Testis (tissue), 3 donors: ENCODE measurements around the gene NFIB. TPM values are rescaled to one million over a fixed set of nuclear protein-coding genes. Genes with fewer than 3 reads are reported as not detected.

Experiments used
- DNase-seq: peaks from one replicate; pipeline ENCODE4 v3.0.0-alpha.2; 2019
- H3K27ac ChIP-seq, 2 donors: fragments of 200-600 bp; sonication (generic); one replicate each; pipeline ENCODE4 v1.5.1; 2019
- H3K27me3 ChIP-seq: fragments of 200-600 bp; sonication (generic); one replicate; pipeline ENCODE4 v1.5.1; 2019
- H3K36me3 ChIP-seq: fragments of 200-600 bp; sonication (generic); one replicate; pipeline ENCODE4 v1.5.1; 2017; ENCODE audit warnings: low read depth; ENCODE audit errors: missing control alignments
- H3K4me1 ChIP-seq: fragments of 200-600 bp; sonication (generic); one replicate; pipeline ENCODE4 v1.5.1; 2019
- H3K4me3 ChIP-seq, 2 donors: fragments of 200-600 bp; sonication (generic); one replicate each; pipeline ENCODE4 v1.5.1; 2017 to 2019
- H3K9me3 ChIP-seq: fragments of 200-600 bp; sonication (generic); one replicate; pipeline ENCODE4 v1.5.1; 2017
- CTCF ChIP-seq, 3 experiments: fragments of 450-650 bp in 2 of 3; fragments of 200-600 bp in 1 of 3; sonication (generic) in 1 of 3; IDR thresholded peaks; one replicate each; pipeline ENCODE4 v1.5.1; 2016 to 2019; ENCODE audit warnings: antibody characterized with exemption in 3 of 3, mild to moderate bottlenecking in 2 of 3, moderate library complexity in 1 of 3
- POLR2A ChIP-seq: fragments of 450-650 bp; IDR thresholded peaks from one replicate; pipeline ENCODE4 v1.6.1; 2017; ENCODE audit warnings: antibody characterized with exemption, mild to moderate bottlenecking, moderate library complexity
- WGBS, 2 donors: methylation state at CpG; one replicate each; pipeline ENCODE4 v1.1.5; 2018; 5-methylcytosine and 5-hydroxymethylcytosine counted together
- intact Hi-C: fragments of 100-400 bp; cut with DNase I; formaldehyde crosslinking; loops from one replicate; pipeline ENCODE4 v1.15.1; 2023; ENCODE audit warnings: low total_unique reads
- polyA plus RNA-seq: library from polyadenylated mRNA; stranded (reverse); fragments of 350-450 nt; fragmentation: Illumina TruSeq; extraction: RNeasy Lipid Tissue Mini Kit (QIAGEN cat#74804); gene quantifications from one replicate; pipeline ENCODE4 v1.2.3, GENCODE V29; 2014; ENCODE audit warnings: low read depth, low replicate concordance; ENCODE audit not compliant: insufficient read depth
- total RNA-seq, 2 donors: library from RNA; depleted of rRNA; stranded (reverse); fragments of >200 nt; gene quantifications; one replicate each; pipeline ENCODE4 v1.2.3, GENCODE V29; 2016

The NFIB gene
- total and polyA plus RNA-seq, 3 donors from 2014 or later = 8.4 to 34.7 (median 23.1) TPM

DNA sequence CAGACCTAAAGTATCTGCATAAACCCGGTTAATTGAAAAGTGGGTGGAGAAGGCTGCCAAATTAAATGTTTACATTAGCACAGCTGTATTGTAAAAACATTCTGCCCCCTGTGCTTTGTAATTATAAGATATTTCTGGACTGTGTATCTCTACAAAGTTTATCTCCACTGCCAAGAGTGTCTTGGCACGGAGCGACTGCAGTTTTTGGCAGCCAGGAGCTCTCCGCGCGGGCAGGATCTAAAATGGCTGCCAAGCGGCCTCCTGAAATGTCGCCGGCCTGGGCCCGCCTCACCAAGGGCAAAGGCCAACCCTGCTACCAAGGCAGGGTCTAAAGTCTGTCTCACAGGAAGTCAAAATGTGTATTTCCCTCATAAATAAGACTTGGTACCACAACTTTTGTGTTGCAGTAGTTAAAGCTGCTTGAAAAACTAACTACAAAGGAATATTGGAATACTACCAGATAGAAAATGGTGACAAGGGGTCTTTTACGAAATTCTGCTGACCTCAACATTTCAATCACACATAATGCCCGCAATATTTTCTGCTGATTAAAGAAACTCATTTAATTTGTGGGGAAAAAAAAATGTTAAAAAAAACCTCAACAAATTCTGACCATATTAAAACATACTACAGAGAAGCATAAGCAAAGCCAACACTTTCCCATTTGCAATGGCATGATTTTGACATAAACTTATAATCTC lies 110.4 kb downstream of the NFIB start:
- H3K9me3 ChIP-seq = no peaks in the 10 kb centered on the region
- H3K27ac ChIP-seq = peak overlapping the region in 1 of 2 donors; percentile 55
- H3K27me3 ChIP-seq = no peaks in the 10 kb centered on the region
- no peaks in the 10 kb centered on the region for H3K36me3 ChIP-seq
- TF ChIP-seq POLR2A = no peak
- TF ChIP-seq CTCF (IDR thresholded peaks at IDR 0.05) = no peak
- DNase-seq = peak; percentile 59
- H3K4me3 ChIP-seq = peak overlapping the region in 1 of 2 donors; percentile 2
- WGBS, 2 donors = 18 to 30% methylated on average over 4 to 12 of the region's 12 CpGs
- H3K4me1 ChIP-seq = peaks cover under 1% of the 10 kb centered on the region
- intact Hi-C loops = no loop called here

GRCh38 chr9:14198841-14199455 lies 115.0 kb downstream of the NFIB start:
- H3K27ac ChIP-seq = no peak overlapping the region
- peaks cover 3% of the 10 kb centered on the region for H3K4me1 ChIP-seq
- DNase-seq = peak; percentile 73
- H3K9me3 ChIP-seq = no peaks in the 10 kb centered on the region
- no peak overlapping the region for H3K4me3 ChIP-seq
- WGBS, 2 donors = 28 to 29% methylated on average over 6 of the region's 6 CpGs
- no peaks in the 10 kb centered on the region for H3K36me3 ChIP-seq
- TF ChIP-seq CTCF (IDR thresholded peaks at IDR 0.05) = no peak
- TF ChIP-seq POLR2A = no peak
- intact Hi-C loops = no loop called here
- H3K27me3 ChIP-seq = no peaks in the 10 kb centered on the region

- Histone ChIP-seq H3K36me3 (no peaks in the 10 kb centered on the region), H3K4me1 (peaks cover 3% of the 10 kb centered on the region), H3K27me3 (no peaks in the 10 kb centered on the region), H3K27ac (no peak overlapping the region), H3K4me3 (no peak overlapping the region), H3K9me3 (no peaks in the 10 kb centered on the region)
- intact Hi-C loops = no loop called here
- DNase-seq = no peak
- WGBS, 2 donors = 73 to 74% methylated on average over 11 of the region's 11 CpGs
- no peak for TF ChIP-seq CTCF (IDR thresholded peaks at IDR 0.05)
- TF ChIP-seq POLR2A = no peak
Observed at GRCh38 chr9:14198047-14198840, 115.7 kb downstream of the NFIB start.

DNA sequence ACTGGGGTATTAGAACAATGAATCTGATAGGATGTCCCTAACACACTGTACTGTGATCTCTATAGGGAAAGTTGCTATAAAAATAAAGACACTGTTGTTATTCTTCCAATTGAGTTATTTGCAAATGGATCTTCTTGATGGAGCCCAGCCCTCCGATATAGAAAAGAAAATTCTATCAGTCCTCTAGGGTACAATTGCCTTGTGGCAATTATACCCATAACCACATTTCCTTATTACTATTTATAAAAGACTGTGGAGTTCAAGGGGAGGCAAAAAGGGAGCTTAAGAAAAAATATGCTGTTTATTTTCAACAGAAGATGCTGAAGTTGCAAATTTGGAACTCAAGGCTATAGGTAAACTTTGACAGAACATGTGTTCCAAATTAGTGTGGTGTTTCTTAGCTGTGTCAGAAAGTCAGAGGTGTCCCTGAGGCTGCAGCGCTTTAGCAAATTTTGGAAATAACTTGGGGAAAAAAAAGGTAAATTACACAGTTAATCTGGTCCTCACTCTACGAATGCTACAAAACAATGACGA lies 116.5 kb downstream of the NFIB start:
- Histone ChIP-seq H3K4me1 (peaks cover 3% of the 10 kb centered on the region), H3K27ac (no peak overlapping the region), H3K9me3 (no peaks in the 10 kb centered on the region), H3K4me3 (no peak overlapping the region), H3K36me3 (no peaks in the 10 kb centered on the region), H3K27me3 (no peaks in the 10 kb centered on the region)
- 87 to 94% methylated on average over 4 of the region's 4 CpGs for WGBS, 2 donors
- intact Hi-C loops = no loop called here
- no peak for TF ChIP-seq CTCF (IDR thresholded peaks at IDR 0.05)
- no peak for TF ChIP-seq POLR2A
- no peak for DNase-seq
